Activated CD8-positive, alpha-beta memory T cell treated with anti-CD3 and anti-CD28 coated beads for 24 hours (primary cell): ENCODE measurements around the gene DFFB.

ENCODE experiments used
- DNase-seq: peaks from one replicate; pipeline ENCODE4 v3.0.0-alpha.2; 2020

Gene DFFB

GRCh38 chr1:3834701-3835100 is 22.6 kb upstream of the DFFB start:
- no peak for DNase-seq

GRCh38 chr1:3836421-3836820 is 20.9 kb upstream of the DFFB start:
- DNase-seq = no peak

DNA sequence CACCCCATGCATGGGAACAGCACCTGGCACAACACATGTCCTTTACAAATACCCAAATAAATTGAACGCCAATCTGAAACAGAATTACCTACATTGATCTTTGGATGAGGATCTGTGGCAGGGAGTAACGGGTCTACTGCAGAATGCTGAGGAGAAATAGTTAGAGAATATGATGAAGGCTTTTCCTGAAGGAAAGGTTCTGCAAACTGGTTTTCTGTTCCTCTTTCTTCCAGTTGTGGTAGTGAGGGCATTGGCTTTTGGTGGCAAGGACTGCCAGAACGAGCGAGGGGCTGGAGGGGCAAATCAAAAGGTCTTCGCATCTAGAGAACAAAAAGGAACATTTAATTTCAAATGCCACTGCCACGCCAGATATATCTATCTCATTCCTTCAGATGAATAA is 20.1 kb upstream of the DFFB start:
- DNase-seq = no peak

DNA sequence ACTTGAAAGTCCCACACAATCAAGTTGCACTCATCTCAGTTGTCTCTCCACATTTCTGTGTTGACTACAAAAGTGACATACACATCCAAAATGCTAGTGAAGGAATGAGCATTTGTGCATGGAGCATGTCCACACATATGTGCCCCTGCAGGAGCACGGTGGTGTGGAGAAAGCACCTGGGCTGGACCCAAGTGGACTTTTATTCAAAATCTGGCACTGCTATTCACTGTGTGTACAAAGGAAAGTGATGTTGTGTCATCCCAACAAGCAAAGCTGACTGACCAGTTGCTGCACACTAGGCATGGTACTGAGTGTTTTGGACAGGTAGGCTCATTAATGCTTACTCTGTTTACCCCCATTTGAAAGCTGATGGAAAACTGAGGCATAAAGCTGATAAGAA is 19.6 kb upstream of the DFFB start:
- no peak for DNase-seq

GRCh38 chr1:3838788-3839187 is 18.5 kb upstream of the DFFB start:
- no peak for DNase-seq

DNA sequence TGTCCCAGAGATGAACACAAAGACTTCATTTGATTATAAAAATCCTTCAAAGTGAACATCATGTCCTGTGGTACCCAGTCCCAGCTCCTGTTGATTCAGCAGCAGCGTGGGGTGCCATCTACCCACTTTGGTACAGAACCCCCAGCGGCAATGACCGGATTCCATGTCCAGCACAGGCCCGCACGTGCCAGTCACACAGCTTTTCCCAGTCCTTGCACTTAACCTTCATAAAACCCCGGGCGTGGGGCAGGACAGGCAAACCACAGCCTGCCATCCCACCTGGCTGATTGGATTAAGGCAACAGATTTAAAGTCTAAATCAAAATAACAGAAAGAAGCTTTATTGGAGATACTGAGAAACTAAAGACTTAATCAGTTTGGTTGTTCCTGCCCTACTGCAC is 15.8 kb upstream of the DFFB start:
- no peak for DNase-seq

DNA sequence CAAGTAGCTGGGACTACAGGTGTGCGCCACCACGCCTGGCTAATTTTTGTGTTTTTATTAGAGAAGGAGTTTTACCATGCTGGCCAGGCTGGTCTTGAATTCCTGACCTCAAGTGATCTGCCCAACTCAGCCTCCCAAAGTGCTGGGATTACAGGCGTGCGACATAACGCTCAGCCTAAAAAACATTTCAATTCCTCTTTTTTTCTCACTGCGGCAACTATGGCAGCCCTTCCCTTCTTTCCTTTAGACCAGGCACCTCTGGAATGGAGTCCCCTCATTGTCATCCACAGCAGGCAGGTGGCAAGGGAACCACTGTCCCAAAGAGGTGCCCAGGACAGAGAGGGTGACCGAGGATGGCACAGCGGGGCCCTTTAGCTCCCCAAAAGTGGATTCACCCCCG is 14.4 kb upstream of the DFFB start:
- DNase-seq = no peak

GRCh38 chr1:3846541-3846940 is 10.7 kb upstream of the DFFB start:
- no peak for DNase-seq

- no peak for DNase-seq
Measured at GRCh38 chr1:3847081-3847480, 10.2 kb upstream of the DFFB start.

- no peak for DNase-seq
Measured at GRCh38 chr1:3850857-3851256, 6.4 kb upstream of the DFFB start.

GRCh38 chr1:3851292-3851691 is 6.0 kb upstream of the DFFB start:
- DNase-seq = no peak

GRCh38 chr1:3852091-3852490 is 5.2 kb upstream of the DFFB start:
- DNase-seq = no peak

GRCh38 chr1:3852711-3853485 is 4.4 kb upstream of the DFFB start:
- DNase-seq = no peak

- peak; percentile 61 for DNase-seq
Measured at GRCh38 chr1:3857791-3858129, 484 bp downstream of the DFFB start.

DNA sequence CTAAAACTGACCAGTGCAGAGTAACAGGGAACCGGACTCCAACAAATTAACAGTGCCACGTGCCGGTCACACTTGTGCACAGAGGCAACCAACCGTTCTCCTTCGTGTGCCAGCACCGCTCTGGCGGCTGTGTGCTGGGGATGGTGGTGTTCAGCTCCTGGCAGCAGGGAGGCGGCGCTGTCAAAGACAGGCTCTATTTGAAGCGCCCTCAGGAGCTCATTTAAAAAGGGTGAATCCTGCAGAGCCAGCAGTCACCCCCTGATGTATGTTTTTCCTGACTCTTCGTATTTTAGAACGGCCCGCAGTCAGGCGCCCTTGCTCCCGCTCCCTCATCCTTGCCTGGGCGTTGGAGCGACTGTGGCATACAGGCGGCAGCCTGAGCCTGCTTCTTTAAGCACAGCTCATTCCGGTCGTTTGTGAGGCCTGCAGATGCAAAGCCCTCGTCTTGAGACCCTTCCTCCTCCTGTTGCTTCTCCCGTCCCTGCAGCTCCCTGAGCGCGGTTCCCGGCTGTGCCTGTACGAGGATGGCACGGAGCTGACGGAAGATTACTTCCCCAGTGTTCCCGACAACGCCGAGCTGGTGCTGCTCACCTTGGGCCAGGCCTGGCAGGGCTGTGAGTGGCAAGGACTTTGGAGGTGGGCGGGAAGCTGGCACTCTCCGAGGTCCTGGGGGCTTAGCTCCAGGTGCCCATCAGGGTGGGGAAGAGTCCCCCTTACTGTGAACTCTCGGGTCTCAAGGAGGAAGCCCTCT is 1.1 kb downstream of the DFFB start:
- DNase-seq = no peak

DNA sequence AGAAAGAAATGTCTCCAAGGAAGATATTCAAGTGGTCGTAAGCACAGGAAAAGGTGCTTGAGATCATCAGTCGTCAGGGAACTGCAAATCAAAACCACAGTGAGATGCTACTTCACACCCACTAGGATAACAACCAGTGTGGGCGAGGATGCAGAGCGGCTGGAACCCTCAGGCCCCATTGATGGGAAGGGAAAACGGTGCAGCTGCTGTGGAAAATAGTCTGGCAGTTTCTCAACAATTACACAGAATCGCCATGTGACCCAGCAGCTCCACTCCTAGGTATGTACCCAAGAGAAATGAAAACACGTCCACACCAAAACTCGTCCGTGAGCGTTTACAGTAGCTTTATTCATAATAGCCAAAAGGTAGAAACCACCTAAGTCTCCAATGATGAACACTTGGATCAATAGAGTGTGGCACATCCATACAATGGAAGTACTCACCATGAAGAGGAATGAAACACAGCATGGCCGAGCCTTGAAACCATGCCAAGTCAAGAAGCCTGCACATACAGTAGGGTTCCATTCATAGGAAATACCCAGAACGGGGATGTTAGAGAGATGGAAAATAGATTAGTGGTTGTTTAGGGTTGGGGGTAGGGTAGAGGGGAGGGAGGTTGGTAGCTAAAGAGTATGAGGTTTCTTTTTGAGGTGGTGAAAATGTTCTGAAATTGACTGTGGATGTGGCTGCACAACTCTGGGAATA is 6.1 kb downstream of the DFFB start:
- DNase-seq = no peak

DNA sequence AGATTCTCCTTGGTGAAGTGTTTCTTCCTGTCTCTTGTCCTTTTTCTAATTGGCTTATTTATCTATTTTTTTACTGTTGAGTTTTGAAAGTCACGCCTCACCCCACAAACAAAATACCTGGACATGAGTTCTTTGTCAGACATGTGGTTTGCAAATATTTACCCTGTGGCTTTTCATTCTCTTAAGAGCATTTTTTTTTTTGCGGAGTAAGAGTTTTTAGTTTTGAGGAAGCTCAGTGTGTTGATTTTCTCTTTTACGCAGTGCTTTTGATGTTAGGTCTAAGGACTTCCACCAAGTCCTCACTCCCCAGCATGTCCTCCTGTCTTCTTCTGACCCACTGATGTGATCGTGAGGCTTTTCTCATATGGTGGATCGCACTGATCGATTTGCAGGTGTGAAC is 7.6 kb downstream of the DFFB start:
- DNase-seq = no peak

- DNase-seq = no peak
Measured at GRCh38 chr1:3865606-3866160, 8.4 kb downstream of the DFFB start.

- no peak for DNase-seq
Measured at GRCh38 chr1:3868464-3869006, 11.3 kb downstream of the DFFB start.

GRCh38 chr1:3869751-3870301 is 12.6 kb downstream of the DFFB start:
- no peak for DNase-seq

GRCh38 chr1:3871451-3871805 is 14.2 kb downstream of the DFFB start:
- DNase-seq = no peak

DNA sequence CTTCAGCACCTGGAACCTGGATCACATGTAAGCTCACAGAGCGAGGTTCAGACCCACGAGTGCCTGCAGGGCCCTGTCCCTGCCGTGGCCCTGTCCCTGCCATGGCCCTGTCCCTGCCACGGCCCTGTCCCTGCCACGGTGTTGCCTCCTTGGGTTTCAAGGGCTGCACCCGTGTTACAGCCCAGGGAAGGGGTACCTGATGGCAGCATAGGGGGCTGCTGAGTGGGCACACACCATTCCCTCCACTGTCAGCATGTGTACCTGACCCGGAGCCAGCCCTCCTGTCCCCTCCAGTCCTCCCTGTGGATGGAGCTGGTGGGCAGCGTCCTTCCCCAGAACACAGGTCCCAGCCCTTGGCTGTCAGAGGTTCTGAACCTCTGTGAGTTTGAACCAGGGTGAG is 15.3 kb downstream of the DFFB start:
- no peak for DNase-seq

GRCh38 chr1:3874736-3875135 is 17.5 kb downstream of the DFFB start:
- DNase-seq = no peak
